ENCODE results near the gene CDH10. TPM values are rescaled to one million over a fixed set of nuclear protein-coding genes. Genes with fewer than 3 reads are reported as not detected.

The CDH10 gene
- total RNA-seq, 3 donors from 2014 or later (not counting 1 experiment from before 2014, with no cell fraction given), result not detected

GRCh38 chr5:24668050-24668449 is 23.3 kb upstream of the CDH10 start:
- intact Hi-C loops (cut with micrococcal nuclease), result no loop called here
- WGBS (ENCODE audit: insufficient coverage), result 95% methylated on average over 3 of the region's 4 CpGs
- H3K9me3 Mint-ChIP-seq, result peaks cover 17 to 22% of the 10 kb centered on the region in 2 donors

GRCh38 chr5:24649531-24649930 is 4.8 kb upstream of the CDH10 start:
- H3K36me3 ChIP-seq (ENCODE audit: control insufficient read depth, insufficient read depth, low read length), result no peaks in the 10 kb centered on the region
- H3K4me3 Mint-ChIP-seq, result no peak overlapping the region
- no peaks in the 10 kb centered on the region for H3K36me3 Mint-ChIP-seq
- WGBS (ENCODE audit: insufficient coverage), result 76% methylated on average over 3 of the region's 3 CpGs
- peaks cover 6 to 11% of the 10 kb centered on the region in 2 donors for H3K9me3 Mint-ChIP-seq
- H3K27me3 ChIP-seq (ENCODE audit: control insufficient read depth, insufficient read depth, low read length), result no peaks in the 10 kb centered on the region
- intact Hi-C loops (cut with micrococcal nuclease), result no loop called here
- no peaks in the 10 kb centered on the region for H3K27me3 Mint-ChIP-seq (ENCODE audit: low read depth in 2 of 2)
- DNase-seq (no peak), ATAC-seq (no peak)
- no peak for TF ChIP-seq CTCF (IDR thresholded peaks at IDR 0.05)
- no peak overlapping the region for H3K27ac Mint-ChIP-seq
- H3K4me3 ChIP-seq (ENCODE audit: low read length), result no peak overlapping the region
- no peak overlapping the region for H3K27ac ChIP-seq (ENCODE audit: low read length)
- H3K4me1 Mint-ChIP-seq, result no peaks in the 10 kb centered on the region
- H3K9me3 ChIP-seq (ENCODE audit: control insufficient read depth, insufficient read depth, low read length), result peaks cover 4% of the 10 kb centered on the region
- H3K4me1 ChIP-seq (ENCODE audit: control insufficient read depth, insufficient read depth, low read length), result no peaks in the 10 kb centered on the region

More at GRCh38 chr5:24668050-24668449, 23.3 kb upstream of the CDH10 start:
- DNase-seq (no peak), ATAC-seq (no peak)
- H3K4me3 Mint-ChIP-seq, result no peak overlapping the region
- Histone ChIP-seq H3K4me1 (ENCODE audit: control insufficient read depth, insufficient read depth, low read length) (no peaks in the 10 kb centered on the region), H3K36me3 (ENCODE audit: control insufficient read depth, insufficient read depth, low read length) (no peaks in the 10 kb centered on the region), H3K27me3 (ENCODE audit: control insufficient read depth, insufficient read depth, low read length) (no peaks in the 10 kb centered on the region), H3K4me3 (ENCODE audit: low read length) (no peak overlapping the region), H3K27ac (ENCODE audit: low read length) (no peak overlapping the region), H3K9me3 (ENCODE audit: control insufficient read depth, insufficient read depth, low read length) (no peaks in the 10 kb centered on the region)
- H3K36me3 Mint-ChIP-seq, result peaks cover 13% of the 10 kb centered on the region
- no peak overlapping the region for H3K27ac Mint-ChIP-seq
- no peaks in the 10 kb centered on the region for H3K4me1 Mint-ChIP-seq
- no peak for TF ChIP-seq CTCF (IDR thresholded peaks at IDR 0.05)
- no peaks in the 10 kb centered on the region for H3K27me3 Mint-ChIP-seq (ENCODE audit: low read depth in 2 of 2)

GRCh38 chr5:24646915-24647314 is 2.1 kb upstream of the CDH10 start:
- H3K27me3 ChIP-seq (ENCODE audit: control insufficient read depth, insufficient read depth, low read length), result no peaks in the 10 kb centered on the region
- H3K27ac ChIP-seq (ENCODE audit: low read length), result no peak overlapping the region
- Mint-ChIP-seq H3K4me3 (no peak overlapping the region), H3K27me3 (ENCODE audit: low read depth in 2 of 2) (no peaks in the 10 kb centered on the region), H3K9me3 (peaks cover 6 to 14% of the 10 kb centered on the region in 2 donors), H3K4me1 (no peaks in the 10 kb centered on the region), H3K27ac (no peak overlapping the region), H3K36me3 (no peaks in the 10 kb centered on the region)
- no peak overlapping the region for H3K4me3 ChIP-seq (ENCODE audit: low read length)
- intact Hi-C loops (cut with micrococcal nuclease), result no loop called here
- ATAC-seq (no peak), DNase-seq (no peak)
- 89% methylated on average over 1 of the region's 1 CpG for WGBS (ENCODE audit: insufficient coverage)
- no peak for TF ChIP-seq CTCF (IDR thresholded peaks at IDR 0.05)
- H3K9me3 ChIP-seq (ENCODE audit: control insufficient read depth, insufficient read depth, low read length), result peaks cover 4% of the 10 kb centered on the region
- H3K4me1 ChIP-seq (ENCODE audit: control insufficient read depth, insufficient read depth, low read length), result no peaks in the 10 kb centered on the region
- H3K36me3 ChIP-seq (ENCODE audit: control insufficient read depth, insufficient read depth, low read length), result no peaks in the 10 kb centered on the region

- H3K4me1 ChIP-seq (ENCODE audit: control insufficient read depth, insufficient read depth, low read length), result no peaks in the 10 kb centered on the region
- Mint-ChIP-seq H3K36me3 (no peaks in the 10 kb centered on the region), H3K4me1 (no peaks in the 10 kb centered on the region), H3K27me3 (ENCODE audit: low read depth in 2 of 2) (no peaks in the 10 kb centered on the region), H3K9me3 (peaks cover 6 to 13% of the 10 kb centered on the region in 2 donors), H3K4me3 (no peak overlapping the region), H3K27ac (no peak overlapping the region)
- TF ChIP-seq CTCF (IDR thresholded peaks at IDR 0.05), result no peak
- ATAC-seq, result no peak
- no peak overlapping the region for H3K27ac ChIP-seq (ENCODE audit: low read length)
- DNase-seq, result no peak
- peaks cover 4% of the 10 kb centered on the region for H3K9me3 ChIP-seq (ENCODE audit: control insufficient read depth, insufficient read depth, low read length)
- H3K4me3 ChIP-seq (ENCODE audit: low read length), result no peak overlapping the region
- H3K27me3 ChIP-seq (ENCODE audit: control insufficient read depth, insufficient read depth, low read length), result no peaks in the 10 kb centered on the region
- H3K36me3 ChIP-seq (ENCODE audit: control insufficient read depth, insufficient read depth, low read length), result no peaks in the 10 kb centered on the region
- 63% methylated on average over 2 of the region's 5 CpGs for WGBS (ENCODE audit: insufficient coverage)
- intact Hi-C loops (cut with micrococcal nuclease), result no loop called here
These were observed 705 bp upstream of the CDH10 start for GRCh38 chr5:24645483-24645882.

Data from natural killer cell (primary cell).